ENCODE data around the gene AOAH.

The AOAH gene

GRCh38 chr7:36749282-36749960 is 25.1 kb upstream of the AOAH start:
- no peak for DNase-seq (ENCODE audit: low spot score)
- in situ Hi-C loops (cut with MboI; ENCODE audit: low sequenced_read_pairs, unreplicated experiment), result no loop called here
- TF ChIP-seq CTCF (IDR thresholded peaks at IDR 0.05; ENCODE audit: borderline replicate concordance, control extremely low read depth, extremely low read depth, insufficient read depth, missing control alignments), result no peak

GRCh38 chr7:36748017-36748487 is 23.8 kb upstream of the AOAH start:
- in situ Hi-C loops (cut with MboI; ENCODE audit: low sequenced_read_pairs, unreplicated experiment), result no loop called here
- no peak for TF ChIP-seq CTCF (IDR thresholded peaks at IDR 0.05; ENCODE audit: borderline replicate concordance, control extremely low read depth, extremely low read depth, insufficient read depth, missing control alignments)

GRCh38 chr7:36747280-36748016 is 23.2 kb upstream of the AOAH start:
- in situ Hi-C loops (cut with MboI; ENCODE audit: low sequenced_read_pairs, unreplicated experiment), result no loop called here
- no peak for DNase-seq (ENCODE audit: low spot score)
- no peak for TF ChIP-seq CTCF (IDR thresholded peaks at IDR 0.05; ENCODE audit: borderline replicate concordance, control extremely low read depth, extremely low read depth, insufficient read depth, missing control alignments)

More at GRCh38 chr7:36748017-36748487, 23.8 kb upstream of the AOAH start:
- no peak for DNase-seq (ENCODE audit: low spot score)

GRCh38 chr7:36746347-36746746 is 22.1 kb upstream of the AOAH start:
- TF ChIP-seq CTCF (IDR thresholded peaks at IDR 0.05; ENCODE audit: borderline replicate concordance, control extremely low read depth, extremely low read depth, insufficient read depth, missing control alignments), result no peak
- in situ Hi-C loops (cut with MboI; ENCODE audit: low sequenced_read_pairs, unreplicated experiment), result no loop called here
- DNase-seq (ENCODE audit: low spot score), result no peak

GRCh38 chr7:36742911-36743775 is 18.8 kb upstream of the AOAH start:
- in situ Hi-C loops (cut with MboI; ENCODE audit: low sequenced_read_pairs, unreplicated experiment), result no loop called here
- no peak for DNase-seq (ENCODE audit: low spot score)
- no peak for TF ChIP-seq CTCF (IDR thresholded peaks at IDR 0.05; ENCODE audit: borderline replicate concordance, control extremely low read depth, extremely low read depth, insufficient read depth, missing control alignments)

GRCh38 chr7:36741866-36742265 is 17.6 kb upstream of the AOAH start:
- DNase-seq (ENCODE audit: low spot score), result no peak
- TF ChIP-seq CTCF (IDR thresholded peaks at IDR 0.05; ENCODE audit: borderline replicate concordance, control extremely low read depth, extremely low read depth, insufficient read depth, missing control alignments), result no peak
- in situ Hi-C loops (cut with MboI; ENCODE audit: low sequenced_read_pairs, unreplicated experiment), result no loop called here
